Liver (tissue), 3 donors: ENCODE results near the gene PRB2.
"Not testable (repeated sequence)": the region's sequence is repeated elsewhere in the genome, so short reads cannot be mapped to it uniquely, and the experiment has no call there.

Source experiments
- EGR1 ChIP-seq, 2 donors: IDR thresholded peaks; 2 replicates each; pipeline ENCODE4 v1.6.1; 2016 to 2018; ENCODE audit warnings: antibody characterized with exemption in 2 of 2, low read depth in 2 of 2
- FOXA1 ChIP-seq: IDR thresholded peaks from 2 replicates; pipeline ENCODE4 v1.6.1; 2016; ENCODE audit warnings: antibody characterized with exemption
- GABPA ChIP-seq, 2 donors: IDR thresholded peaks in 1 of 2; conservative IDR thresholded peaks in 1 of 2; 2 replicates each; pipeline ENCODE4 v1.6.1; 2016; ENCODE audit warnings: antibody characterized with exemption in 2 of 2, mild to moderate bottlenecking in 1 of 2, moderate library complexity in 1 of 2
- JUND ChIP-seq, 2 donors: IDR thresholded peaks; 2 replicates each; pipeline ENCODE4 v1.6.1; 2016; ENCODE audit warnings: antibody characterized with exemption in 2 of 2
- RAD21 ChIP-seq, 2 donors: IDR thresholded peaks; 2 replicates each; pipeline ENCODE4 v1.6.1; 2016; ENCODE audit warnings: antibody characterized with exemption in 2 of 2, mild to moderate bottlenecking in 2 of 2
- RXRA ChIP-seq, 2 donors: IDR thresholded peaks; 2 replicates each; pipeline ENCODE4 v1.6.1; 2017 to 2018; ENCODE audit warnings: antibody characterized with exemption in 2 of 2, mild to moderate bottlenecking in 1 of 2
- SP1 ChIP-seq: IDR thresholded peaks from 2 replicates; pipeline ENCODE4 v1.6.1; 2018; ENCODE audit warnings: antibody characterized with exemption, mild to moderate bottlenecking
- TAF1 ChIP-seq: conservative IDR thresholded peaks from 2 replicates; pipeline ENCODE4 v1.6.1; 2016; ENCODE audit warnings: antibody characterized with exemption, mild to moderate bottlenecking
- YY1 ChIP-seq: IDR thresholded peaks from 2 replicates; pipeline ENCODE4 v1.6.1; 2016; ENCODE audit warnings: antibody characterized with exemption, mild to moderate bottlenecking
- TF ChIP-seq, protein P1 (sequence below): fragments of 150-350 bp; IDR thresholded peaks from 2 replicates; pipeline ENCODE4 v1.5.1; 2017; ENCODE audit warnings: improper control_type of control experiment, low read depth, low read length; ENCODE audit not compliant: missing input control
- TF ChIP-seq, protein P2 (sequence below): IDR thresholded peaks from 2 replicates; pipeline ENCODE4 v1.6.1; 2016; ENCODE audit warnings: antibody characterized with exemption
- TF ChIP-seq, protein P3 (sequence below): IDR thresholded peaks from 2 replicates; pipeline ENCODE4 v1.6.1; 2016; ENCODE audit warnings: antibody characterized with exemption
- TF ChIP-seq, protein P4 (sequence below): IDR thresholded peaks from 2 replicates; pipeline ENCODE4 v1.6.1; 2016; ENCODE audit warnings: antibody characterized with exemption
- TF ChIP-seq, protein P5 (sequence below): IDR thresholded peaks from 2 replicates; pipeline ENCODE4 v1.6.1; 2016; ENCODE audit warnings: antibody characterized with exemption, mild to moderate bottlenecking
- donor health status: healthy.
- donor health status: healthy.

DNA sequence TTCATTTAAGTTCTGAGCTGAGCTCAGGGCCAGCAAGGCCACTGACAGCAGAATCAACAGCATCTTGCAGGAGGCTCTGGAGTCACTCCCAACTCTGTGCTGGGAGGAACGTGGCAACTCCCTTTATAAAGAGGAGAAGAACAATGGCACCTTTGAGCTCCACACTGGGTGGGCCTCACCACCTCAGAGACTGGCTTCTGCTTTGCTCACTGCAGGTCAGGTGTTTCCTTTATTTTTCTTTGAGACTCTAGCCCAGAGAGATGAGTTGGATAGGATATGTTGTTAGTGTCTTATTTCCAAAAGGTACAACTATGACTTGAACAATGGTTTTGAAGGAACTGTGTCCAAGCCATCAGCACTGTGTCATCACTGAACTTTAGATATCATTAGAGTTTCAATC is at the start of gene PRB2:
- not testable (repeated sequence) for TF ChIP-seq RAD21 (IDR thresholded peaks at IDR 0.05); JUND (IDR thresholded peaks at IDR 0.05); EGR1 (IDR thresholded peaks at IDR 0.05; ENCODE audit: low read depth in 2 of 2); SP1; TAF1; GABPA (IDR thresholded peaks at IDR 0.05 in 1 of 2, conservative IDR thresholded peaks at IDR 0.05 in 1 of 2); RXRA (IDR thresholded peaks at IDR 0.05); YY1; FOXA1
- TF ChIP-seq, protein P1, sequence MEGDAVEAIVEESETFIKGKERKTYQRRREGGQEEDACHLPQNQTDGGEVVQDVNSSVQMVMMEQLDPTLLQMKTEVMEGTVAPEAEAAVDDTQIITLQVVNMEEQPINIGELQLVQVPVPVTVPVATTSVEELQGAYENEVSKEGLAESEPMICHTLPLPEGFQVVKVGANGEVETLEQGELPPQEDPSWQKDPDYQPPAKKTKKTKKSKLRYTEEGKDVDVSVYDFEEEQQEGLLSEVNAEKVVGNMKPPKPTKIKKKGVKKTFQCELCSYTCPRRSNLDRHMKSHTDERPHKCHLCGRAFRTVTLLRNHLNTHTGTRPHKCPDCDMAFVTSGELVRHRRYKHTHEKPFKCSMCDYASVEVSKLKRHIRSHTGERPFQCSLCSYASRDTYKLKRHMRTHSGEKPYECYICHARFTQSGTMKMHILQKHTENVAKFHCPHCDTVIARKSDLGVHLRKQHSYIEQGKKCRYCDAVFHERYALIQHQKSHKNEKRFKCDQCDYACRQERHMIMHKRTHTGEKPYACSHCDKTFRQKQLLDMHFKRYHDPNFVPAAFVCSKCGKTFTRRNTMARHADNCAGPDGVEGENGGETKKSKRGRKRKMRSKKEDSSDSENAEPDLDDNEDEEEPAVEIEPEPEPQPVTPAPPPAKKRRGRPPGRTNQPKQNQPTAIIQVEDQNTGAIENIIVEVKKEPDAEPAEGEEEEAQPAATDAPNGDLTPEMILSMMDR = not testable (repeated sequence)
- TF ChIP-seq, protein P2, sequence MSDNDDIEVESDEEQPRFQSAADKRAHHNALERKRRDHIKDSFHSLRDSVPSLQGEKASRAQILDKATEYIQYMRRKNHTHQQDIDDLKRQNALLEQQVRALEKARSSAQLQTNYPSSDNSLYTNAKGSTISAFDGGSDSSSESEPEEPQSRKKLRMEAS = not testable (repeated sequence)
- TF ChIP-seq, protein P3, sequence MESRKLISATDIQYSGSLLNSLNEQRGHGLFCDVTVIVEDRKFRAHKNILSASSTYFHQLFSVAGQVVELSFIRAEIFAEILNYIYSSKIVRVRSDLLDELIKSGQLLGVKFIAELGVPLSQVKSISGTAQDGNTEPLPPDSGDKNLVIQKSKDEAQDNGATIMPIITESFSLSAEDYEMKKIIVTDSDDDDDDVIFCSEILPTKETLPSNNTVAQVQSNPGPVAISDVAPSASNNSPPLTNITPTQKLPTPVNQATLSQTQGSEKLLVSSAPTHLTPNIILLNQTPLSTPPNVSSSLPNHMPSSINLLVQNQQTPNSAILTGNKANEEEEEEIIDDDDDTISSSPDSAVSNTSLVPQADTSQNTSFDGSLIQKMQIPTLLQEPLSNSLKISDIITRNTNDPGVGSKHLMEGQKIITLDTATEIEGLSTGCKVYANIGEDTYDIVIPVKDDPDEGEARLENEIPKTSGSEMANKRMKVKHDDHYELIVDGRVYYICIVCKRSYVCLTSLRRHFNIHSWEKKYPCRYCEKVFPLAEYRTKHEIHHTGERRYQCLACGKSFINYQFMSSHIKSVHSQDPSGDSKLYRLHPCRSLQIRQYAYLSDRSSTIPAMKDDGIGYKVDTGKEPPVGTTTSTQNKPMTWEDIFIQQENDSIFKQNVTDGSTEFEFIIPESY = not testable (repeated sequence)
- TF ChIP-seq, protein P4, sequence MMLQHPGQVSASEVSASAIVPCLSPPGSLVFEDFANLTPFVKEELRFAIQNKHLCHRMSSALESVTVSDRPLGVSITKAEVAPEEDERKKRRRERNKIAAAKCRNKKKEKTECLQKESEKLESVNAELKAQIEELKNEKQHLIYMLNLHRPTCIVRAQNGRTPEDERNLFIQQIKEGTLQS = not testable (repeated sequence)
- TF ChIP-seq, protein P5, sequence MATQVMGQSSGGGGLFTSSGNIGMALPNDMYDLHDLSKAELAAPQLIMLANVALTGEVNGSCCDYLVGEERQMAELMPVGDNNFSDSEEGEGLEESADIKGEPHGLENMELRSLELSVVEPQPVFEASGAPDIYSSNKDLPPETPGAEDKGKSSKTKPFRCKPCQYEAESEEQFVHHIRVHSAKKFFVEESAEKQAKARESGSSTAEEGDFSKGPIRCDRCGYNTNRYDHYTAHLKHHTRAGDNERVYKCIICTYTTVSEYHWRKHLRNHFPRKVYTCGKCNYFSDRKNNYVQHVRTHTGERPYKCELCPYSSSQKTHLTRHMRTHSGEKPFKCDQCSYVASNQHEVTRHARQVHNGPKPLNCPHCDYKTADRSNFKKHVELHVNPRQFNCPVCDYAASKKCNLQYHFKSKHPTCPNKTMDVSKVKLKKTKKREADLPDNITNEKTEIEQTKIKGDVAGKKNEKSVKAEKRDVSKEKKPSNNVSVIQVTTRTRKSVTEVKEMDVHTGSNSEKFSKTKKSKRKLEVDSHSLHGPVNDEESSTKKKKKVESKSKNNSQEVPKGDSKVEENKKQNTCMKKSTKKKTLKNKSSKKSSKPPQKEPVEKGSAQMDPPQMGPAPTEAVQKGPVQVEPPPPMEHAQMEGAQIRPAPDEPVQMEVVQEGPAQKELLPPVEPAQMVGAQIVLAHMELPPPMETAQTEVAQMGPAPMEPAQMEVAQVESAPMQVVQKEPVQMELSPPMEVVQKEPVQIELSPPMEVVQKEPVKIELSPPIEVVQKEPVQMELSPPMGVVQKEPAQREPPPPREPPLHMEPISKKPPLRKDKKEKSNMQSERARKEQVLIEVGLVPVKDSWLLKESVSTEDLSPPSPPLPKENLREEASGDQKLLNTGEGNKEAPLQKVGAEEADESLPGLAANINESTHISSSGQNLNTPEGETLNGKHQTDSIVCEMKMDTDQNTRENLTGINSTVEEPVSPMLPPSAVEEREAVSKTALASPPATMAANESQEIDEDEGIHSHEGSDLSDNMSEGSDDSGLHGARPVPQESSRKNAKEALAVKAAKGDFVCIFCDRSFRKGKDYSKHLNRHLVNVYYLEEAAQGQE = not testable (repeated sequence)
